Measurements from ENCODE around the gene AGBL5.

DNA sequence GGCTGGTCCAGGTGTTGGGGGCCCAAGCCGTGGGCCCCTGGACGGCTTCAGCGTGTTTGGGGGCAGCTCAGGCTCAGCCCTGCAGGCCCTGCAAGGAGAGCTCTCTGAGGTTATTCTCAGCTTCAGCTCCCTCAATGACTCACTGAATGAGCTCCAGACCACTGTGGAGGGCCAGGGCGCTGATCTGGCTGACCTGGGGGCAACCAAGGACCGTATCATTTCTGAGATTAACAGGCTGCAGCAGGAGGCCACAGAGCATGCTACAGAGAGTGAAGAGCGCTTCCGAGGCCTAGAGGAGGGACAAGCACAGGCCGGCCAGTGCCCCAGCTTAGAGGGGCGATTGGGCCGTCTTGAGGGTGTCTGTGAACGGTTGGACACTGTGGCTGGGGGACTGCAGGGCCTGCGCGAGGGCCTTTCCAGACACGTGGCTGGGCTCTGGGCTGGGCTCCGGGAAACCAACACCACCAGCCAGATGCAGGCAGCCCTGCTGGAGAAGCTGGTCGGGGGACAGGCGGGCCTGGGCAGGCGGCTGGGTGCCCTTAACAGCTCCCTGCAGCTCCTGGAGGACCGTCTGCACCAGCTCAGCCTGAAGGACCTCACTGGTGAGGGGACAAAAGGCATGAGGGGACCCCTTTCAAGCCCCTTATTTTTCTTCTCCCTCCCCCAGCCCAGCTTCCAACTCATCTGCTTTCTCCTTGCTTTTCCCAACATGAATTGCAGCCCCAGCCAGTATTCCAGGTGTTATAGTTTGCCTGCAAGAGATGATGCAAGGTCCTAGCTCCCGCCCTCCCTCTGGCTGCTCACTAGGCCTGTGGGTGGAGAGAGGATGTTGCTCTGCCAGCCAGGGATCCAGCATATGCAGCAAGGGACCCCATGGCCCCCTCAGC lies 32.2 kb downstream of the AGBL5 start:
- TF ChIP-seq, protein P1, sequence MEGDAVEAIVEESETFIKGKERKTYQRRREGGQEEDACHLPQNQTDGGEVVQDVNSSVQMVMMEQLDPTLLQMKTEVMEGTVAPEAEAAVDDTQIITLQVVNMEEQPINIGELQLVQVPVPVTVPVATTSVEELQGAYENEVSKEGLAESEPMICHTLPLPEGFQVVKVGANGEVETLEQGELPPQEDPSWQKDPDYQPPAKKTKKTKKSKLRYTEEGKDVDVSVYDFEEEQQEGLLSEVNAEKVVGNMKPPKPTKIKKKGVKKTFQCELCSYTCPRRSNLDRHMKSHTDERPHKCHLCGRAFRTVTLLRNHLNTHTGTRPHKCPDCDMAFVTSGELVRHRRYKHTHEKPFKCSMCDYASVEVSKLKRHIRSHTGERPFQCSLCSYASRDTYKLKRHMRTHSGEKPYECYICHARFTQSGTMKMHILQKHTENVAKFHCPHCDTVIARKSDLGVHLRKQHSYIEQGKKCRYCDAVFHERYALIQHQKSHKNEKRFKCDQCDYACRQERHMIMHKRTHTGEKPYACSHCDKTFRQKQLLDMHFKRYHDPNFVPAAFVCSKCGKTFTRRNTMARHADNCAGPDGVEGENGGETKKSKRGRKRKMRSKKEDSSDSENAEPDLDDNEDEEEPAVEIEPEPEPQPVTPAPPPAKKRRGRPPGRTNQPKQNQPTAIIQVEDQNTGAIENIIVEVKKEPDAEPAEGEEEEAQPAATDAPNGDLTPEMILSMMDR (conservative IDR thresholded peaks at IDR 0.05), result no peak
- TF ChIP-seq ZFX (IDR thresholded peaks at IDR 0.05), result no peak

Data from C4-2B (cell line).